HG02678 (cell line): ENCODE measurements around the gene SRR.

Source experiments
- ATAC-seq: cut with Tn5 transposase; IDR thresholded peaks from one replicate; pipeline ENCODE4 v1.9.1; 2021; ENCODE audit warnings: mild to moderate bottlenecking, moderate library complexity; ENCODE audit not compliant: unreplicated experiment

SRR gene

GRCh38 chr17:2338315-2338657 lies 34.5 kb downstream of the SRR start:
- ATAC-seq = no peak

- no peak for ATAC-seq
Measured at GRCh38 chr17:2343421-2343820, 39.7 kb downstream of the SRR start.

- ATAC-seq = no peak
Measured at GRCh38 chr17:2344528-2344927, 40.8 kb downstream of the SRR start.

GRCh38 chr17:2346475-2346874 lies 42.7 kb downstream of the SRR start:
- ATAC-seq = no peak

GRCh38 chr17:2347805-2348685 lies 44.3 kb downstream of the SRR start:
- no peak for ATAC-seq

- ATAC-seq = no peak
Measured at GRCh38 chr17:2351269-2351668, 47.5 kb downstream of the SRR start.

- no peak for ATAC-seq
Measured at GRCh38 chr17:2354311-2354710, 50.6 kb downstream of the SRR start.

GRCh38 chr17:2357237-2357636 lies 53.5 kb downstream of the SRR start:
- ATAC-seq = no peak

- no peak for ATAC-seq
Measured at GRCh38 chr17:2357931-2358434, 54.2 kb downstream of the SRR start.

- ATAC-seq = no peak
Measured at GRCh38 chr17:2361010-2361760, 57.4 kb downstream of the SRR start.

- no peak for ATAC-seq
Measured at GRCh38 chr17:2362016-2362415, 58.3 kb downstream of the SRR start.

GRCh38 chr17:2362416-2362815 lies 58.7 kb downstream of the SRR start:
- no peak for ATAC-seq

- no peak for ATAC-seq
Measured at GRCh38 chr17:2362881-2363280, 59.1 kb downstream of the SRR start.

GRCh38 chr17:2363318-2363717 lies 59.6 kb downstream of the SRR start:
- no peak for ATAC-seq

GRCh38 chr17:2363851-2364762 lies 60.4 kb downstream of the SRR start:
- ATAC-seq = no peak

- no peak for ATAC-seq
Measured at GRCh38 chr17:2364763-2365116, 61.0 kb downstream of the SRR start.

DNA sequence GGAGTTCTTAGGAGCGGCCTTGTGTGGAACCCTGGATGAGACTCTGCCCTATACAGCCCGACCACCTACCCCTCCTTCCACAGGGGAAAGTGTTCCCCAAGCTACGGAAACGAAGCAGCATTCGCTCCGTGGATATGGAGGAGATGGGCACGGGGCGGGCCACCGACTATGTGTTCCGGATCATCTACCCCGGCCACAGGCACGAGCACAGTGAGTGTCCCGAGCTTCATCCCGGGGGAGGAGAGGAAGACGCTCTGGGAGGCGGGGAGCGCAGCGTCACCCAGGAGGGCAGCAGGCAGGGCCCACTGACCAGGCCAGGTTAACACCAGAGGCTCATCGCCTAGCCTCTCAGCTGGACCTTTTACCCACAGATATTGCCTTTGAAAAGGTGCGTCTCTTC lies 61.4 kb downstream of the SRR start:
- no peak for ATAC-seq

- ATAC-seq = no peak
Measured at GRCh38 chr17:2366747-2367494, 63.2 kb downstream of the SRR start.

GRCh38 chr17:2368359-2368758 lies 64.6 kb downstream of the SRR start:
- no peak for ATAC-seq

DNA sequence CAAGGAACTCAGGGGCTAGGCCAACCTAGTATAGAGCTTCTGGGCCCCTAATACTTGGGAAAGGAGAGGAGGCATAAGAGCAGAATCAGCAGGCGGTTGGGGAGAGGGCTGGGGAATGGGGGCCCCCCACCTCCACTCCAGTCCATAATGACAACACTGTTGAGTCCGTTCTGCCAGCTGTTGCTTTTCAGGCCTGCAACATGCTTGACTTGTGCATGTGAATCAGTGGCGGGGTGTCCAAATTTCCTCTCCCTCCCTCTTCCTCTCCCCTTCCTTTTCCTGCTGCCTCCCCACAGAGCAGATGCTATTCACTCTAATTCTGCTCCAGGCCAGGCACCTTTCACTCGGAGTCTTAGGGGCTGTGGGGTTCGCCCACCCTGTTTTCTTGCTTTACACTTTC lies 65.3 kb downstream of the SRR start:
- ATAC-seq = no peak
